Frontal cortex (tissue), 4 donors: ENCODE results near the gene IRX4. TPM values are rescaled to one million over a fixed set of nuclear protein-coding genes. Genes with fewer than 3 reads are reported as not detected.

Source experiments
- DNase-seq, 2 donors: peaks; one replicate each; pipeline ENCODE4 v3.0.0; 2012; ENCODE audit warnings: low spot score in 2 of 2
- FAIRE-seq: peaks from 2 replicates; lab custom pipeline; 2012; peaks lifted over from hg19 to GRCh38; lab: Jason Lieb, UNC
- total RNA-seq: library from RNA; depleted of rRNA; stranded (reverse); fragments of >200 nt; gene quantifications from one replicate; pipeline ENCODE4 v1.2.3, GENCODE V29; 2014
- donor health status: control.
- donor health status: control.
- donor health status: control.

The IRX4 gene
- not detected for total RNA-seq

DNA sequence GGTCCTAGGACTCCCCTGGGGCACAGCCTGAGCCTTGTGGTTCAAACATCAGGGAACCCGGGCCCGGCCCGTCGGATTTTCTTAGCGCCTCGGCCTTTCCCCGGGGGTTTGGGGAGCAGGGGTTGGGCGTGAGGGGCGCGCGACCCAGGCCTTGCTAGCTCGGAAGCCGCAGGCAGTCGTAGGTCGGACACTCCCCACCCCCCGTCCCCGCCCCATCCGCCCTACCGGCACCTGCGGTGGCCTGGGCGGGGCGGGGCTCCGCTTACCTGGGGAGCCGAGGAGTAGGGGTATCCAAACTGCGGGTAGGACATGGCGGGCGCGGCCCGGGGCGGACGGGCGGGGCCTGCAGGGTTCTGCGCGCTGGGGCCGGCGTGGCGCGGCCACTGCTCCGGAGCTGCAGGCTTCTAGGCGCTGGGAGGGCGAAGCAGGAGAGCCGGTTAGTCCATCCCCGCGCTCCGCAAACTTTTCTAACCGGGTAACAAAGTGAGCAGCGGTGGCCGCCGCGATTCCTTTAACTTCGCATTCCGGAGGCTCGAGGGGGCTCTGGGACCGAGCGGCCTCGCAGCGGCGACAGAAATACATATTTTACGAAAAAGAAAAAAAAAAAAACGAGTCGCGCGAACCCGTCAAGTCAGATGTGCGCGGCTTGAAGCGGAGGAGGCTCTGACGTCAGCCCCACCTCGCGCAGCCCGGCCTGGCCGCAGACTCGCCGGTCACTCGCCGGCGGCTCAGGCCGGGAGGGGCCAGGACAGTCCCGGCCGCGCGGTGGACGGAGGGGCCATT is at the start of gene IRX4:
Gene IRX4 (minus strand): TSS at position 589 of the 783 bp plus-strand sequence. CDS start 278 bp downstream, at position 311.
- no peak for FAIRE-seq
- no peak for DNase-seq

DNA sequence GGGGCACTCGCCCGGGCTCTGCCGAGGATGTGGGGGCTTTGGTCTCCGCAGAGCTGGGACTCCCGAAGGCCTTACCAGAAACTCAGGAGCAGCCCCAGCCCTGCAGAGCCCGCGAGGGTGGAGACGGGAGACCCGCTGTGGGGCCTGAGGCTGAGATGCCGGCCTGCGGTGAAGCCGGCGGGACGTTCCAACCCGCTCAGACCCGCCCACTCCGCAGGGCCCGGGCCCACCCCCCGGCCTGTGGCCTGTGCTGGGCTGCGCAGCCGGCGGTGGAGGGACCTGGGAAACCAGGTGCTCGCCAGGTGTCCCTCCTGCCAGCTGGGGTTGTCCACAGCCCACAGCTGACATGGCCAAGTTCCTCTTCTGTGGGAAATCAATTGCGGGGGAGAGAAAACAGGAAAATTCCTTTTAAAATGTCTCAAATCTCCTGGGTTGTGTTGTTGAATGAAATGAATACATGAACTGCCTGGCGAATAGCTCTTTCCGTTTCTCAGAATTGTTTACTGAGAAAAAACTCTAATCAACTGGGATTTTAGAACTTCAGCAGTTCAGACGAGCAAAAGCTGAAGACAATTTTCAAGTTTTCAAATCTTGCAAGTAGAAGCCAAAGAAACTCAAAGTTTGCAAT is 49.0 kb upstream of the IRX4 start:
- no peak for FAIRE-seq
- peak; percentile 44 to 45 for DNase-seq

DNA sequence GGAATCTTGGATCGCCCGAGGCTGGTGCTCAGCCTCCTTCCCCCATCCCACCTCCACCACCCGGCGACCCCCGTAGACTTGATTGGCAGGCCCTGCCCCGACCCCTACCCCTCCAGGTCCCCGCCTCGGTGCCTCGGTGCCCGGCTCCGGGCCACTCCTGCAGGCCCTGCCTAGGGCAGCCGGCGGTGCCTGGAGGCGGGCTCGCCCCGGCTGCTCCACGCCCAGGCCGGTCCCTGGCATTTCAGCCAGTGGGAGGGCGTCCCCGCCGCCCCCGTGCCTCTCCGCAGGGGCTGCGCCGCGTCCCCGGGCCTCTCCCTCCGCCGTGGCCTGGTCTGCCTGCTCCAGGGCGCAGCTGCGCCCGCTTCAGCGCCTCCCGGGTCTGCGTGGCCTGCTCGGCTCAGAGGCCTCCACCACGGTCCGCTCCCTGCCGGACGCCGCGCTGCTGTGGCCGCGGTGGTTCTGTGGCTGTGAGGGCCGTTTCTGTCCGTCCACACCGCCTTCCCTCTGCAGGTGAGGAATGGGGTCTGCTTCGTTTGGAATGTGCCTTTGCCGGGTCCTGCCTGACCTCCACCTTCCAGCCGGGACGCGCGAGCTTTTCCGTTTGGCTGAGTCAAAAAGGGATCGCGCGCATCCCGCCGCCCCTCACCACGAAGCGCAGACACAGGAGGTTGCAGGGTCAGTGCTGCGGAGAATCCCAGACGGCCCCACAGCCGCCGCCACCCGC is 48.3 kb upstream of the IRX4 start:
- no peak for FAIRE-seq
- DNase-seq: peak; percentile 49 to 57

DNA sequence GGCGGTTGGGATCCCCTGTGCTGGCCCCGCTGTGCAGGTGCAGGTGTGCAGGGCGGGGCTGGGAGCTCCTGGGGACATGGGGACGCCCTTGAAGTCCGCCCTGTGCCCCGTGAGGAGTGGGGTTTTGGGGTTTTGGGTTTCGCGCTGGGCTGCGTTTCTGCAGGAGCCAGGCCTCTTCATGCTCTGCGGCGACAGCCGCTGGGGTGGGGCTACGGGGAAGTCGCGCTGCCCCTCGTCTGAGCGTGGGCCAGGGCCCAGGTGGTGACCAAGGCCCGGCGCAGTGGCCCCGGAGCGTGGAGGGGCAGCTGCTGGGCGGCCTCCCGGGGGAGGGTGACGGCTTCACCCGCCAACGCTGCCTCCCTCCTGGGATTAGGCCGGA is 47.8 kb upstream of the IRX4 start:
- FAIRE-seq: no peak
- peak in 1 of 2 donors; percentile 48 for DNase-seq

DNA sequence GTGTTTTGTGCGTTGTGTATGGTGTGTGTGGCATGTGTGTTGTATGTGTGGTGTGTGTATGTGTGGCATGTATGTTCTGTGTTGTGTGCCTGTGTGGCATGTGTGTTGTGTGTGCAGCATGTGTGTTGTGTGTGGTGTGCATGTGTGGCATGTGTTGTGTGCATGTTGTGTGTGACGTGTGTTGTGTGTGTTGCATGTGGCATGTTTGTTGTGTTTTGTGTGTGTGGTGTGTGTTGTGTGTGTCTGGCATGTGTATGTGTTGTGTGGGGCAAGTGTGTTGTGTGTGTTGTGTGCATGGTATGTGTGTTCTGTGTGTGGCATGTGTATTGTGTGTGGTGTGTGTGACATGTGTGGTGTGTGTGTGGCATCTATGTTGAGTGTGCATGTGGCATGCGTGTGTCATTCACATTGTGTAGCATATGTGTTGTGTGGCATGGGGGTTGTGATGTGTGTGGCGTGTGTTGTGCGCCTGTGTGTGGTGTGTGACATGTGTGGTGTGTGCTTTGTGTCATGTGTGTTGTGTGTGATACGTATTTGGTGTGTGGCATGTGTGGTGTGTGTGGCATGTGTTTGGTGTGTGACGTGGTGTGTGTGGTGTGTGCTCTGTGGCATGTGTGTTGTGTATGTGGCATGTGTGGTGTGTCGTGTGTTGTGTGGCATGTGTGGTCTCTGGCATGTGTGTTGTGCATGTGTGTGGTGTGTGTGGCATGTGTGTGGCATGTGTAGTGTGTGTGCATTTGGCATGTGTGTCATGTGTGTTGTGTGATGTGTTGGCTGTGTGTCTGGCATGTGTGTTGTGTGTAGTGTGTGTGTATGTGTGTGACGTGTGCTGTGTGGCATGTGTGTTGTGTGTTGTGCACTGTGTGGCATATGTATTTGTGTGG is 46.6 kb upstream of the IRX4 start:
- no peak for FAIRE-seq

DNA sequence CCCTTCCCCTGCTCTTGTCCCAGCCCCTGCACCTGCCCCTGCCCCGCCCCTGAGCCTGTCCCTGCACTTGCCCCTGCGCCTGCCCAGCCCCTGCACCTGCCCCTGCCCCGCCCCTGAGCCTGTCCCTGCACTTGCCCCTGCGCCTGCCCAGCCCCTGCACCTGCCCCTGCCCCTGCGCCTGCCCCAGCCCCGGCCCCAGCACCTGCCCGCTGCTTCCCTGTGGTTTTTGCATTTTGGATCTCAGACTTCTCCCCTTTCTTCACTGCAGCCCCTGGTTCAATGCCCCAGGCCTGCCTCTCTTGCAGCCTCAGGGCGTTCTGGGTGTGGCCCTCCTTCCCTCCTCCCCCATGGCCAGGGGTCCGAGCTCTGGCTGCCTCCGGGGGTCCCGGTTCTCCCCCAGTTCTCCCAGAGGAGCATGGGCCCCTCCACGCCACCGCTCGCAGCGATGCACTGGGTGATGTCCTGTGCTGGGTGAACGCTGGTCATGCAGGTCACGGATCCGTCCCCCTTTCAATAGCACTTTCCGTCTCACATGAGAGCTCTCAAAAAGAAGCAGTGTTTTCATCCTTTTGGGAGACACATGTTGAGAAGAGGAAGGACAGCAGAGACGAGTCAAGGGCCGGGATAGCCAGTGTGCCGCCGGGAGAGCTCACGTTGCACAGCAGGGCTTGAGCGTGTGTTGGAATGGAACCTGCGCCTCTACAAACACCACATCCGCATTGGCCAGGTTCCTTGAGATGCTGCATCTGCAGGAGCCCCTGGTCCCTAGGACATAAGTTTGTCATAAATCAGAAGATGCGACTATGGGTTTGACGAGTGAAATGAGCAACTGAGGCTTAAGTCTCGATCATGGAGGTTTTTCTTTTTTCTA is 44.0 kb upstream of the IRX4 start:
- FAIRE-seq: no peak
- DNase-seq: no peak

More for the DNA sequence above, 46.6 kb upstream of the IRX4 start:
- DNase-seq: no peak

DNA sequence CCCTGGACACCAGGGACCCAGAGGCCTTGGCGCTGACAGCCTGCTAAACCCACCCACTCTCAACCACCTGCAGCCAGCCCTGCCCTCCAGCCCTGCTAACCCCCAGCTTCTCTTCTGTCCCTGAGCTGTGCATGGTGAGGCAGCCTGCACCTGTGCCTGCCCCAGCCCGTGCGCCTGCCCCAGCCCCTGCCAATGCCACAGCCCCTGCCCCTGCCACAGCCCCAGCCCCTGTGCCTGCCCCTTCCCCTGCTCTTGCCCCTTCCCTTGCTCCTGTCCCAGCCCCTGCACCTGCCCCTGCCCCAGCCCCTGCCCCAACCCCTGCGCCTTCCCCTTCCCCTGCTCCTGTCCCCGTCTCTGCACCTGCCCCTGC is 43.3 kb upstream of the IRX4 start:
- no peak for FAIRE-seq
- no peak for DNase-seq

DNA sequence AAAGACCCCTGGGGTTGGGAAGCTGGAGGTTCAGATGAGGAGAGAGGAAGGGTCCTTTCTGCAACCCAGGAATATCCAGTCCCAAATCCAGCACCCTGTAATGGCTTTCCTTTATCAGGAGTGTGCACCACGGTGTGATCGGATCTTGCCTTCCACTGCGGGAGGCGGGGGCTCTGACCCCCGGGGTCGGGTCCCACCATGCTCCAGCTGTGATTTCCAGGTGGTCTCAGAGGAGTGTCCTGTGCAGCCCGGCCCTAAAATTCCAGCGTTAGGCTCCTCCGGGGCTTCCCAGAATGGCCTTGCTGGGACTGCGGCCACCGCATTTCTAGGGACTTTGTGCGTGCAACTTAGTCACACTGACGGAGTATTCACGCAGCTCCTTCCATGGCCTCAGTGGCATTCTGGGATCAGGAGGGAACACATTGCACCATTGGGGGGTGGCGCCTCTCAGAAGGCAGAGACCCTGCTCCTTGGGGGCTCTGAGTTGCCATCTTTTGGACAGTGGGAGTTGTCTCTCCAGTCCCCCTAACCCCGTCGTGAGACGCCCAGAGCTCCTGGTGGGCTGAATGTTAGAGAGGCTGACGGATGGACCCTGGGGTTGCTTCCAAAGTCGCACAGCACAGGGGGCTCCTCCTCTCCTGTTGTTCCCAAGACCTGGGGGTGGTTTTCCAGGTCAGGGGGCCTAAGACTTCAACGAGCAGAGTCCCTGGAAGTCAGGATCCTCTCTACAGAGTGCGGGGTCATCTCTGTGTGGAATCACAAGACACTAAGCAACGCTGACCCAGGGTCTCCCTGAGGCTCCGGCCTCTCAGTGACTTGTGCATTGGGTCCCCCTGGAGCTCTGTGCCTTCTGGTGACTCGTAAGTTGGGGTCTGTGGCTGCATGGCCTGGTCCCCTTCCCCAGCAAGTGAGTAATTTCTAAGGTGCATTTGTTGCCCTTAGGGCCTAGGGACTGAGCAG is 42.7 kb upstream of the IRX4 start:
- FAIRE-seq (no peak), DNase-seq (no peak)

DNA sequence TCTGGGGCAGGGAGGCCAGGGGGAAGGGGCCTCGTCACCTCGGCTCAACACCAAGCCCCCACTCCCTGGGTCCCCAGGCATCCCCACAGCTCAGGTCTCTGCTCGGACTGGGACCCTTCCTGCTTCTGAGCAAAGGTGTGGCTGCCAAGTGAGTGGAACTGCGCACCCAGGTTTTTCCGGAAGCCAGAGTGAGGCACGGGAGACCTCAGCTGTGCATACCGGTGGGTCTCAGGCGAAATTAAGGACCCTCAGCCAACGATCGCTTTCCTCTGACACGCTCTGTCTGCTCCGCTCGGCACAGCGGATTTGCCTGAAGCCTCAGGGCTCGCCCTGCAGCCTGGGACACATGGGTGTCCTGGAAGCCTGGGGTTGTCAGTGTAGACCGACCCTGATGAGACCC is 41.0 kb upstream of the IRX4 start:
- no peak for DNase-seq
- no peak for FAIRE-seq

DNA sequence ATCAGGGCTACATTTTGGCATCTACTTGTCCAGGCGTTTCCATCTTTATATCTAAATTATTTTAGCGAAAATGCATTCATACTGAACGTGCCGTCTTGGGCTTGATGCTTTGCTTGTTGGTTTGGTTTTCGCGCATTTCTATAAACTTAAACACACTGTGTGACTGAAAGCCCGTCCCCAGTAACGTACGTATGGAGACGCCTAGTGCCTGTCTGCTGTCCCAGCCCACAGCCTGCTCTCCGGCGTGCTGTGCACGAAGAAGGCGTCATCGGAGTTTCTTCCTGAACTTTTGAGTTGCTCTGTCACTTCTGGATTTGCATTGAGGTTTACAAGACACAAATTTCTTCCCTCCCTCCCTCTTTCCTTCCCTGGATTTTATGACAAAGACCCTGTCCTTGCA is 40.6 kb upstream of the IRX4 start:
- FAIRE-seq (no peak), DNase-seq (no peak)

DNA sequence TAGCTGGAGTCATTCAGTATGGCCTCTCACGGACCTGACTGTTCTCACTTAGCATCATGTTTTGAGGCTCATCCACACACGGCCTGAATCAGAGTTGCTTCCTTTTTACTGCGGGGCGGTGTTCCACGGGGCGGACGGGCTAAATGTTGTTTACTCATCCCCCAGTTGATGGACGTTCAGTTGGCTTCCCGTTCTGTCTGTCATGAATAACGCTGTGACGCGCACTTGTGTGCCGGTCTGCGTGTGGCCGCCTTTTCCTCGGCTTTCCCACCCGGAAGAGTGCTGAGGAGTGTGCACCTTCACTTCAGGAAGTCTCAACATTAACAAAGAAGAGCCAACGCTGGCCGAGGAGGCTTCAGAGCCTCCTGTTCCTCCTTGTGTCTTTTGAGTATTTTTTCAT is 39.0 kb upstream of the IRX4 start:
- DNase-seq (no peak), FAIRE-seq (no peak)

DNA sequence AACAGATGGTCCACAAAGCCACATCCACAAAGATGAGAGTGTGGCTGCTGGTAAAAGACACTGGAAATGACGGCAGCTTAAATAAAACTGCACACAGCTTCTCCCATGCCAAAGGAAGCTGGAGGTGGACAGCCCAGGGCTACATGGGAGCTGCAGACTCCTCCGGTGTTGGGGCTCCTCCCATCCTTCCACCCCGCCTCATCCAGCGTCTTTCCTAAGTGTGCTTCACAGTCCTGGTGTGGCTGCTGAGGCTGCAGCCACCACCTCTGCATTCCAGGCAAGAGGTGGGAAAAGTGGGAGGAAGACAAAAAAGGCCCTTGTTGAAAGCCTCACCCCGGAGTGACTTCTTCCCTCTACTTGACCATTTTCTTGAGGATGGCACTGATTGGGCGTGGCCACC is 37.0 kb upstream of the IRX4 start:
- FAIRE-seq (no peak), DNase-seq (no peak)

DNA sequence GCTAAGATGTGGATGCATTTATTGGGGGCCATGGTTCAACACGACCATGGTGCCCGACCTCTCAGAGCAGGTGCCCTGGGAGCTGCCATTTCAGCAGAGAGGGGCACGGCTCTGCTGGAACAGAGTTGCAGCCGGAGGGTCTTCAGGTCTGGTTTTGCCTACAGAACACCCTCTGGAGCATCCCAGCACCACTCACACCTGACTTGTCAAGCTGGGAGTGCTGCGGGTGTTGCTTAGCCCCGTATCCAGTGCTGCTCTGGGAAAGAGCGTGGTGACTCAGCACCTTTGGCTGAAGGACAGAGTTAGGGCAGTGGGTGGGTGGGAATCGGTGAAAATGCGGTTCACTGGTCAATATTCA is 36.5 kb upstream of the IRX4 start:
- no peak for FAIRE-seq
- no peak for DNase-seq

DNA sequence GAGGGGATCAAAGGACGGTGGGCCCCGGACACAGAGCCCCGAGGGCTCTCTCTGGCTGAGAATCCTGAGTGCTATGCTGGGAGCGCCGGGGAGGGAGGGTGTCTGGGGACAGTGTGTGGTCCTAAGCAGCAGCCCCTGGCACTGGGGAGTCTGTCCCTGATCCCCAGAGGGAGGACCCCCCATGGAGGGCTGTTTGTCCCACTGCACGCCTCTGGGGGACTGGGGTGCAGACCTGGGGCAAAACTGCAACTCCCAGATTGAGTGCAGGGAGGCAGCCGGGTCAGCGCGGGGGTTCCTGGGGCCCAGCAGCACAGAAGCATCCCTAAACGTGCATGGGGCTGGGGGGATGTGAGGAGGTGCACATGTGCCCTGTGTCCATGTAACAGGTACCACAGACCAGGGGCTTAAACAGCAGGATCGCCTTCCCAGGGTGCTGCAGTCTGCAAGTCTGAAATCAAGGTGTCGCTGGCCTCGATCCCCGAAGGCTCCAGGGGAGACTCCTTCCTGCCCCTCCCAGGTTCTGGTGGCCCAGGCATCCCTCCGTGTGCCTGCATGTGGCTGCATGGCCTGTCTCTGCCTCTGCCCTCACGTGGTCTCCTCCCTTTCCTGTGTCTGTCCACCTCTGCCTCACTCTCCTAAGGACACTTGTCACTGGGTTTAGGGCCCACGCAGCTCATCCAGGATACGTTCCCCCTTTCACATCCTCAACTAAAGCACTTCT is 35.9 kb upstream of the IRX4 start:
- no peak for DNase-seq
- FAIRE-seq: no peak

DNA sequence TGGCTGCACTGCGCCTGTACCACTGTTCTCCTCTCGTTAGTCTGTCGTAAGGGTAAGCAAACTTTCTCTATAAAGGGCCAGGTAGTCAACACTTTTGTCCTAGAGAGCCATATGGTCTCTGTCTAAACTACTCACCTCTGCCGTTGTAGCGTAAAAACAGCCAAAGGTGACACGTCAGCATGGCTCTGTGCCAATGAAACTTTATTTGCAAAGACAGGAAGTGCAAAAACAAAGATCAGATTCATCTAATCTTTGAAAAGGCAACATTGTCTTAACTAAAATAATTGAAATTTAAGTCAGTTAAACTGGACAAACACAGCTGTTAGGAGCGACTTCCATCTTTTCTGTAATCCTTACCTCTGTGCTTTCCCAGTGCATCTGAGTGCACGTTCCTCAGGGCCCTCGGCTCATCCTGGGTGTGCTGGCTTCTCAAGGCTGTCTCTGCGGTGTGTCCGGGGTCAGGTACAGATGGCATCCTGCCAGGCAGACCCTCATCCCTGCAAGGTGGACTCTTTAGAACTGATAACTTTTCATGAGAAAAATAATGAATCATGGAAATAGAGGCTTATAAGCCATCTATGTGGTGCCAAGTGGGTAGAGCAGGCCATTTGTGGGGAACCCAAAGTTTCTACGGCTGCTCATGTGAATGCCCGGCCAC is 35.2 kb upstream of the IRX4 start:
- FAIRE-seq: no peak
- no peak for DNase-seq

DNA sequence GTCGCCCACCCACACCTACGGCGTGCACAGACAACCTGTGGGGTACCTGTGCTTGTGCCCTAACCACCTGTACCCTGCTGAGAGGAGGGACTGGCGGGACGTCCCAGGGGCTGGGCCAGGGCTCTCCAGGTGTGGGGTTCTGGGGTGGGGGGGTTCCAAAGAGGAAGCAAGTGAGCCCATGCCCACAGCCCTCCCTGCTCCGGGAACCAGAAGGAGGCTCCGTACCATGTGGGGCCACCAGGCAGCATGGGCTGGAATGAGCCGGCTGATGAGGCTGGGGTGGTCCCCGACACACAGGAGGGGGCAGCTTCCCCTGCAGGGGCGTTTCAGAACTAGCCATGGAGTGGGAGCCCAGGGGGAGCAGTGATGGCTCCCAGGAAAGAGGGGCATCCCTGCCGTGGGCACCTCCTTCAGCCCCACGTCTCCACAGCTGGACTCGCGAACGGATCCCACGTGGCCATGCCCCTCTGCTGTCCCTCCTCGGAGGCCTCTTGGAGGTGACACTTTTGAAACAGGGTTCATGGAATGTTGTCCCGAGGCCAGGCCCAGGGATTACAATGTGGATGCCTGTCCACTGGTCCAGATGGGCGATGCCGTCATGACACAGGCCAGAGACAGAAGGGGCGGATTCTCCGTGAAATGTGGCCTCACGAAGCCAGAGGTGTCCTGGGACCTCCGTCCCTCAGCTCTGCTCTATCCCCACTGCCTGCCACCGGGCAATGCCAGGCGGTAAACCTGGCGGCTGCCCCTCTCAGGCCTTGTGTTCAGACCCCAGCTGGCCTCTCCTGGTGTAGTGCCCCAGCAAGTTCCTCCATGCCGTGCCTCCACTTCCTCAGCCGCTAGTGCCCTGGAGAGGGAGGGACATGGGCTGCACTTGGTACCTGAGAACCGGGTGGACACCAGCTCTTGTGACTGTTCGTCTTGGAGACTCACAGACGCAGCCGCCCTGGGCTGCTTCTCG is 33.6 kb upstream of the IRX4 start:
- FAIRE-seq (no peak), DNase-seq (no peak)
